HG02840 (cell line): Measurements from ENCODE around the gene LRRD1.
"Not testable (repeated sequence)": the region's sequence is repeated elsewhere in the genome, so short reads cannot be mapped to it uniquely, and the experiment has no call there.

Source experiments
- ATAC-seq: cut with Tn5 transposase; IDR thresholded peaks from one replicate; pipeline ENCODE4 v1.9.1; 2021; ENCODE audit warnings: mild to moderate bottlenecking, moderate library complexity, moderate number of reproducible peaks; ENCODE audit not compliant: unreplicated experiment, low FRiP score

LRRD1 gene

GRCh38 chr7:92142791-92143190 is 36.2 kb downstream of the LRRD1 start:
- ATAC-seq: not testable (repeated sequence)

DNA sequence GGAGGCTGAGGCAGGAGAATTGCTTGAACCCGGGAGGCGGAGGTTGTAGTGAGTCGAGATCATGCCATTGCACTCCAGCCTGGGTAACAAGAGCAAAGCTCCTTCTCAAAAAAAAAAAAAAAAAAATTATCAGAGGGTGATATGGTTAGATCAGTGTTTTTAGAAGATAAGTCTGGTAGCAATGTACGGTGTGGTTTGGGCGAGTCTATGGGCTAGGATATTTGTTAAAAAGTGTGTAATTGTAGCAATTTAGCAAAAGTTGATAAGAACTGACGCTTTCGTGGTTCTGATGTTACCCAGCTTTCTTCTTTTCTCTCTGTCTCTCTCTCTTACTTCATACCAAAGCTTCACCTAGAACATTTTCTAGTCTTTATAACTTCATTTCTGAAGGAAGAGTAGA is 37.8 kb downstream of the LRRD1 start:
- no peak for ATAC-seq

GRCh38 chr7:92137557-92137956 is 41.4 kb downstream of the LRRD1 start:
- no peak for ATAC-seq

GRCh38 chr7:92135052-92135889 is 43.7 kb downstream of the LRRD1 start:
- ATAC-seq: no peak

DNA sequence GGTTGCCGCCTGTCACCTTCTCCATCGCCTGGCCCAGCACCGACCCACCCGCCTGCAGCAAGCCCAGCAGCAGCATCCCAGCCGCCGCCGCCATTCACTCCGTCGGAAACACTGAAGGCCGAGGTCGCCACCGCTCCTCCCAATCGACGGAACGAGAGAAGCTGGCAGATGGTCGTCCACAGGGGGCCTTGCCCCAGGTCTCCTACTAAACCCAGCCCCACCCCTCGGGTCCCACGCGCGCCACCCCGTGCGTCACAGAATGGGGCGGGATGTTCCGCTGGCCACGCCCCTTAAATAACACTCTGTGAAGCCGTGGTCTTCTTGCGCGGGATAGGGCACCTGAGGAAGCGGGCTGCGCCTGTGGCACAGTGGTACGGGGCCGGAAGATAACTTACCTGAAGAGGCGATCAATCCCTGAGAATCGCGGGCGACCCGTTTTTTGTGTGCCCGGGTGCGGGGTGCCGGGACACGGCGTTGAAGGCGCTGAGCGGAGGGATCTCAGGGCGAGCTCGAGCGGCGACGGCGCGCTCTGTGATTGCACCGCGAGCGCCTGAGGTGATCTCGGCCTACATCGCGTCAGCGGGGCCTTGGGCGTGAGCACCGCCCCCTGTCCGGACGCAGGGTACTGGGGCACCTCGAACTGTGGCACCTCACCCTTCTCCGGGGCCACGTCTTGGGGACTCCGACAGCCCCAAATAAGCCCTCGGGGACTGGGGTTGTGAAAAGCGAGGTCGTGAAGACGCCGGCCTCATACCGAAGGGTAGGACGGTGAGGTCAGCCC is 44.5 kb downstream of the LRRD1 start, which contains the start of gene CYP51A1:
Gene CYP51A1 (minus strand): TSS at position 207 of the 781 bp plus-strand sequence. CDS start 113 bp downstream, at position 94.
- ATAC-seq: peak; percentile 88

GRCh38 chr7:92133737-92134270 is 45.1 kb downstream of the LRRD1 start:
- peak; percentile 34 for ATAC-seq

GRCh38 chr7:92133133-92133736 is 45.7 kb downstream of the LRRD1 start:
- ATAC-seq: peak; percentile 12

- ATAC-seq: no peak
These were observed 47.1 kb downstream of the LRRD1 start for GRCh38 chr7:92131764-92132330.

DNA sequence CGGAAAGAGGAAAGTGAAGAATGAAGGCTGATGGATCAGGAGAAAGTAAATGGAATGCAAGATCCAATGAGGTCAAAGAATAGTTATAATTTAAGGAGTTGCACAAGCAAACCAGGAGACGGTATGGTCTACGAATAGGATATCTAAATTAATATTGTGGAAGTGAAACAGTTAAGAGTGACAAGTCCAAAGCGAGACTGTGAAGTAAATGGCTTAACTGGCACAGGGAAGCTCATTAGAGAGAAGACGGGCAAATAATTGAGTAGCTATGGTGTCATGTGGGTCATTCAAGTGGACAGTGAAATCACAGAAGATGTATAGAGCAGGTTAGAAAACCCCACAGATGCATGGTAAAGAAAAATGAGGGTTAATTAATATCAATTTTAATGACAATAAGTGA is 47.8 kb downstream of the LRRD1 start:
- ATAC-seq: no peak

- no peak for ATAC-seq
These were observed 57.3 kb downstream of the LRRD1 start for GRCh38 chr7:92121681-92122080.

- ATAC-seq: no peak
These were observed 59.7 kb downstream of the LRRD1 start for GRCh38 chr7:92119213-92119759.

DNA sequence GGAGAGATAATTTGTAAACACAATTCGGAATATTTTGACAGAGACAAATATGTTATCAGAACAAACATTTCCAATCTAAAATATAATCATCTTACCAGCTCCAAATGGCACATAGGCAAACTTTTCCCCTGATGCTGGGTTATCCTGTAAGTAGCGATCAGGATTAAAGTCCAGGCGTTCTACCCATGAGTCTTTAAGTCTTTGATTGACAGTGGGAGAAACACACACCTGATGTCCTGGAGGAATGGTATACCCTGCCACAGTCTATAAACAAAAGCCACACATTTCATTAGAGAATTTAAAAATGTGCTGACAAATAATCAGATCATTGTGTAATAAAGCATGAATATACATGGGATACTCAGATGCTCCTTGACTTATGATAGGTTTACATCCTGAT is 62.0 kb downstream of the LRRD1 start:
- no peak for ATAC-seq

- ATAC-seq: no peak
These were observed 63.1 kb downstream of the LRRD1 start for GRCh38 chr7:92115821-92116220.

- ATAC-seq: no peak
These were observed 68.1 kb downstream of the LRRD1 start for GRCh38 chr7:92110857-92111256.

DNA sequence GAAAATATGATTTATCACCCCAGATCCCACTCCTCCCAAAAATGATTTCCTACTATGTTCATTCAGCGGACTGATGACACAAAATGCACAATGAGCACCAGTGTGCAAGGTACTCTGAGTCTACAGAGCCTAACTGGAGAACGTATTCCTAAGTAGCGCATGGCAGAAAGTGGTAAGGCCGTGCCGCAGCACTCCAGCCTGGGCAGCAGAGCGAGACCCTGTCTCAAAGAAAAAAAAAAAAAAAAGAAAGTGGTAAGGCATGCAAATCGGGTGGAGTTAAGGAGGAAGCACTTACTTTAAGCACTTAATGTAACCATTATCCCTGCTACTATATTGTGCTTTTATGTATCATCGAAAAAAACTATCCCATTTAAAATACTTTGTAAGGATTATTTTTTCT is 70.1 kb downstream of the LRRD1 start:
- no peak for ATAC-seq

DNA sequence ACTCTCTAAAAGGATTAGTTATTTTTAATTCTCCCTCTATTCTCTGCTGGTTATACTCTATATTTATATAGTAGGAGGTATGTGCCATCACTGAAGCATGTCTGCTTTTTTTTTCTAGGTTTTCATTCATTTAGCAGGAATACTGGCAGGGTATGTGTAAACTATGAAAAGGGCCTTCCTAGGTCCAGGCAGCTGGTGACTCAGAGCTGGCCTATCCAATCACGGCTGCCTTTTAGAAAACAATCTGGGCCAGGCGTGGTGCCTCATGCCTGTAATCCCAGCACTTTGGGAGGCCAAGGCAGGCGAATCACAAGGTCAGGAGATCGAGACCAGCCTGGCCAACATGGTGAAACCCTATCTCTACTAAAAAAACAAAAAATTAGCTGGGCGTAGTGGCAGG is 76.1 kb downstream of the LRRD1 start:
- ATAC-seq: not testable (repeated sequence)

- ATAC-seq: no peak
These were observed 78.4 kb downstream of the LRRD1 start for GRCh38 chr7:92100534-92100933.

DNA sequence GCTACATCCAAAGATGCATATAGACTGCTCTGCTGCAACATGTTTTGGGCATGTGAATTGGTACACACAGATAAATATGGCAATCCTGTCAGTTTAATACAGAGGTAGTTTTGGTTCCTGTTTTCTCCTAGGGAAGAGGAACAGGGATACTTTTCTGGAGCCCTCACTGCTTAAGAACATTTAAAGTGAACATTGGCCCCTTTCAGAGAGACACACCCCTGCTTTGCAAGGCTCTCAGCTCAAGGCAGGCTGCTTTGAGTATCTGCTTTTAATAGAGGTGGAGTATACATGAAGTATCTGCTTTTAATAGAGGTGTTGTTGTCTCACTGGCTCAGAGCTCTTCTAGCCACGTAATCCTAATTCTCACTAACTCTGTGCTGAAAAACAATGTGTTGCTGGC is 83.6 kb downstream of the LRRD1 start:
- no peak for ATAC-seq
